Gastrocnemius medialis (tissue), 4 donors: ENCODE results near the gene PTPRN2.

Source experiments
- CTCF ChIP-seq, 5 experiments: fragments of 450-650 bp in 3 of 5; fragments of 200-600 bp in 2 of 5; sonication (generic) in 2 of 5; IDR thresholded peaks in 4 of 5; conservative IDR thresholded peaks in 1 of 5; 1 replicate in 4 of 5; 2 replicates in 1 of 5; pipeline ENCODE4 v1.5.1; 2016 to 2019; ENCODE audit warnings: antibody characterized with exemption in 5 of 5, mild to moderate bottlenecking in 3 of 5, moderate library complexity in 3 of 5
- POLR2A ChIP-seq, 2 donors: fragments of 450-650 bp; IDR thresholded peaks; one replicate each; pipeline ENCODE4 v1.6.1; 2017; ENCODE audit warnings: antibody characterized with exemption in 2 of 2, mild to moderate bottlenecking in 2 of 2, moderate library complexity in 2 of 2

- TF ChIP-seq POLR2A (IDR thresholded peaks at IDR 0.05), result no peak
- TF ChIP-seq CTCF (IDR thresholded peaks at IDR 0.05 in 4 of 5, conservative IDR thresholded peaks at IDR 0.05 in 1 of 5), result no peak
Measured at GRCh38 chr7:158579662-158580646, 7.7 kb downstream of the PTPRN2 start.
